Ovary (tissue), 9 donors: ENCODE measurements around the gene LAX1. TPM values are rescaled to one million over a fixed set of nuclear protein-coding genes. Genes with fewer than 3 reads are reported as not detected.

Experiments used
- DNase-seq, 5 donors: peaks; one replicate each; pipeline ENCODE4 v3.0.0-alpha.2; 2019 to 2020
- H3K27ac ChIP-seq, 2 donors: fragments of 200-600 bp; one replicate each; pipeline versions ENCODE4 v1.5.1 to v1.8.0; 2019 to 2022
- H3K27me3 ChIP-seq: fragments of 200-600 bp; one replicate; pipeline ENCODE4 v1.8.0; 2022
- H3K36me3 ChIP-seq: fragments of 200-600 bp; sonication (generic); one replicate; pipeline ENCODE4 v1.5.1; 2019
- H3K4me1 ChIP-seq: one replicate; pipeline ENCODE4 v1.8.1; 2013; ENCODE audit warnings: mild to moderate bottlenecking, moderate library complexity; ENCODE audit not compliant: insufficient read depth
- H3K4me3 ChIP-seq: fragments of 200-600 bp; sonication (generic); one replicate; pipeline ENCODE4 v1.5.1; 2017
- H3K9me3 ChIP-seq, 2 donors: fragments of 200-600 bp in 1 of 2; sonication (generic) in 1 of 2; one replicate each; pipeline versions ENCODE4 v1.5.1 to v1.8.1; 2013 to 2019; ENCODE audit warnings: mild to moderate bottlenecking in 1 of 2, moderate library complexity in 1 of 2
- EP300 ChIP-seq: sonication (generic); formaldehyde crosslinking; IDR thresholded peaks from one replicate; pipeline ENCODE4 v1.6.1; 2017; ENCODE audit warnings: antibody characterized with exemption
- POLR2A ChIP-seq: fragments of 450-650 bp; IDR thresholded peaks from one replicate; pipeline ENCODE4 v1.6.1; 2017; ENCODE audit warnings: antibody characterized with exemption, mild to moderate bottlenecking, moderate library complexity
- WGBS, 3 donors: extraction: QIAGEN DNeasy Blood & Tissue Kit in 1 of 3; methylation state at CpG; one replicate each; pipeline versions ENCODE4 v1.1.5 to v1.1.7; 2013 to 2017; 5-methylcytosine and 5-hydroxymethylcytosine counted together
- intact Hi-C, 4 donors: fragments of 100-400 bp; cut with DNase I; formaldehyde crosslinking; loops; one replicate each; pipeline versions ENCODE4 v1.11.0 to v1.15.1; 2022 to 2023
- polyA plus RNA-seq, 2 donors: library from polyadenylated mRNA; stranded (reverse); fragments of 200-250 nt in 1 of 2; fragments of 350-450 nt in 1 of 2; fragmentation: Illumina TruSeq in 1 of 2; extraction: RNeasy Lipid Tissue Mini Kit (QIAGEN cat#74804) in 1 of 2; gene quantifications; one replicate each; pipeline ENCODE4 v1.2.3, GENCODE V29; 2013 to 2014
- total RNA-seq, 7 donors: library from RNA; depleted of rRNA in 2 of 7; stranded (reverse); fragments of >200 nt in 2 of 7; fragmentation: NEBNext Ultra II Directional in 3 of 7; extraction: Animal tissue kit (Norgen Biotek cat#: 25700) in 3 of 7; gene quantifications; one replicate each; pipeline versions ENCODE4 v1.1.0 to v1.2.4, GENCODE V29; 2016 to 2023
- TF ChIP-seq, protein P1 (sequence below), 3 donors: fragments of 450-650 bp in 2 of 3; fragments of 200-600 bp in 1 of 3; IDR thresholded peaks; one replicate each; pipeline versions ENCODE4 v1.5.1 to v1.8.0; 2016 to 2022; ENCODE audit warnings: antibody characterized with exemption in 3 of 3, mild to moderate bottlenecking in 1 of 3
- donor health status: DM: no; HTN: no; CAD: no; lungs with moderate emphysema.
- donor health status: DM: no; HTN: no; CAD: no.
- donor health status: Bipolar disorder and iron deficiency.
- donor health status: DM: yes; HTN: yes; CAD: no.
- donor health status: DM: no; HTN: no; CAD: no.
- donor health status: DM: yes; HTN: yes; CAD: no.

Gene LAX1
- total and polyA plus RNA-seq, 9 donors, result 0.11 to 1.2 (median 0.24) TPM; not detected in 1

DNA sequence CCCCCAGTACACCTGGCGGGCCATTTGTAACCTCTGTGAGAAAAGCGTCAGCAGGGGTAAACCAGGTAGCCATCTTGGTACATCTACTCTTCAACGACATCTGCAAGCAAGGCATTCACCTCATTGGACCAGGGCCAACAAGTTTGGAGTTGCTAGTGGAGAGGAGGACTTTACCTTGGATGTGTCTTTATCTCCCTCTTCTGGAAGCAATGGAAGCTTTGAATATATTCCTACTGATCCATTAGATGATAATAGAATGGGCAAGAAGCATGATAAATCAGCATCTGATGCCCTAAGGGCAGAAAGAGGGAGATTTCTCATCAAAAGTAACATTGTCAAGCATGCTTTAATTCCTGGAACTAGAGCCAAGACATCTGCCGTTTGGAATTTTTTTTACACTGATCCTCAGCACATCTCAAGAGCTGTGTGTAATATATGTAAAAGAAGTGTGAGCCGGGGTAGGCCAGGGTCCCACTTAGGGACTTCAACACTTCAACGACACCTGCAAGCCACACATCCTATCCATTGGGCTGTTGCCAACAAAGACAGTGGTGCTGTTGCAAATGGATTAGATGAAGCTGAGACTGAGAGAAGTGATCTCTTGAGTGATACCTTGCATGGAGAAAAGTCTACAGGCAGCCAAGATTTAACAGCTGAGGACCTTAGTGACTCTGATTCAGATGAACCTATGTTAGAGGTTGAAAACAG, 33.1 kb downstream of the LAX1 start:
- no peak overlapping the region for H3K27ac ChIP-seq
- 81 to 85% (median 81%) methylated on average over 6 of the region's 6 CpGs for WGBS, 3 donors
- DNase-seq, result no peak
- TF ChIP-seq EP300, result no peak
- TF ChIP-seq, protein P1, sequence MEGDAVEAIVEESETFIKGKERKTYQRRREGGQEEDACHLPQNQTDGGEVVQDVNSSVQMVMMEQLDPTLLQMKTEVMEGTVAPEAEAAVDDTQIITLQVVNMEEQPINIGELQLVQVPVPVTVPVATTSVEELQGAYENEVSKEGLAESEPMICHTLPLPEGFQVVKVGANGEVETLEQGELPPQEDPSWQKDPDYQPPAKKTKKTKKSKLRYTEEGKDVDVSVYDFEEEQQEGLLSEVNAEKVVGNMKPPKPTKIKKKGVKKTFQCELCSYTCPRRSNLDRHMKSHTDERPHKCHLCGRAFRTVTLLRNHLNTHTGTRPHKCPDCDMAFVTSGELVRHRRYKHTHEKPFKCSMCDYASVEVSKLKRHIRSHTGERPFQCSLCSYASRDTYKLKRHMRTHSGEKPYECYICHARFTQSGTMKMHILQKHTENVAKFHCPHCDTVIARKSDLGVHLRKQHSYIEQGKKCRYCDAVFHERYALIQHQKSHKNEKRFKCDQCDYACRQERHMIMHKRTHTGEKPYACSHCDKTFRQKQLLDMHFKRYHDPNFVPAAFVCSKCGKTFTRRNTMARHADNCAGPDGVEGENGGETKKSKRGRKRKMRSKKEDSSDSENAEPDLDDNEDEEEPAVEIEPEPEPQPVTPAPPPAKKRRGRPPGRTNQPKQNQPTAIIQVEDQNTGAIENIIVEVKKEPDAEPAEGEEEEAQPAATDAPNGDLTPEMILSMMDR (IDR thresholded peaks at IDR 0.05), result no peak
- no peak for TF ChIP-seq POLR2A
- no peak overlapping the region for H3K4me3 ChIP-seq
- H3K36me3 ChIP-seq, result no peaks in the 10 kb centered on the region
- no peaks in the 10 kb centered on the region for H3K9me3 ChIP-seq
- H3K27me3 ChIP-seq, result no peaks in the 10 kb centered on the region
- peaks cover 18% of the 10 kb centered on the region for H3K4me1 ChIP-seq
- intact Hi-C loops, result no loop called here

DNA sequence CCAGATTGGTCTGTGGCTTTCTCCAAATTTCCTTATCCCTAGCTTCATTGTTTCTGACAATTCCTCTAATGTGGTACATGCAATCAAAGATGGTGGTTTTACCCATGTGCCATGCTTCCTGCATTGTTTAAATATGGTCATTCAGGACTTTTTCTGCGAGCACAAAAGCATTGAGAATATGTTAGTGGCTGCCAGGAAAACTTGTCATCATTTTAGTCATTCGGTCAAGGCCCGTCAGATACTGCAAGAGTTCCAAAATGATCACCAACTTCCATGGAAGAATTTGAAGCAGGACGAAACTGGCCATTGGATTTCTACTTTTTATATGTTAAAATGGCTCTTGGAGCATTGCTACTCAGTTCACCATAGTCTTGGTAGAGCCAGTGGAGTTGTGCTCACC, 34.2 kb downstream of the LAX1 start:
- Histone ChIP-seq H3K4me1 (peaks cover 23% of the 10 kb centered on the region), H3K4me3 (no peak overlapping the region), H3K9me3 (no peaks in the 10 kb centered on the region), H3K36me3 (no peaks in the 10 kb centered on the region), H3K27ac (no peak overlapping the region), H3K27me3 (no peaks in the 10 kb centered on the region)
- TF ChIP-seq, protein P1 (IDR thresholded peaks at IDR 0.05), result no peak
- TF ChIP-seq EP300 (no peak), POLR2A (no peak)
- 91 to 96% (median 93%) methylated on average over 4 of the region's 4 CpGs for WGBS, 3 donors
- intact Hi-C loops, result no loop called here
- DNase-seq, result no peak

DNA sequence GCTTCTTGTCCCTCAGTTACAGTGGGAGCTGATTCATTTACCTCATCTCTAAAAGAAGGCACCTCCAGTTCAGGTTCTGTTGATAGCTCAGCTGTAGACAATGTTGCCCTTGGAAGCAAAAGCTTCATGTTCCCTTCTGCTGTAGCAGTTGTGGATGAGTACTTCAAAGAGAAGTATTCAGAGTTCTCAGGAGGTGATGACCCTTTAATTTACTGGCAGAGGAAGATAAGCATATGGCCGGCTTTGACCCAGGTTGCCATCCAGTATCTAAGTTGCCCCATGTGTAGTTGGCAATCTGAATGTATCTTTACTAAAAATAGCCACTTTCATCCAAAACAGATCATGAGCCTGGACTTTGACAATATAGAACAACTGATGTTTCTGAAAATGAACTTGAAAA, 35.0 kb downstream of the LAX1 start:
- WGBS, 3 donors, result 41 to 76% (median 49%) methylated on average over 1 of the region's 1 CpG
- H3K36me3 ChIP-seq, result no peaks in the 10 kb centered on the region
- TF ChIP-seq EP300, result no peak
- TF ChIP-seq POLR2A, result no peak
- TF ChIP-seq, protein P1 (IDR thresholded peaks at IDR 0.05), result no peak
- H3K27me3 ChIP-seq, result no peaks in the 10 kb centered on the region
- no peak overlapping the region for H3K27ac ChIP-seq
- no peak for DNase-seq
- H3K4me1 ChIP-seq, result peaks cover 23% of the 10 kb centered on the region
- H3K9me3 ChIP-seq, result no peaks in the 10 kb centered on the region
- intact Hi-C loops, result no loop called here
- no peak overlapping the region for H3K4me3 ChIP-seq

DNA sequence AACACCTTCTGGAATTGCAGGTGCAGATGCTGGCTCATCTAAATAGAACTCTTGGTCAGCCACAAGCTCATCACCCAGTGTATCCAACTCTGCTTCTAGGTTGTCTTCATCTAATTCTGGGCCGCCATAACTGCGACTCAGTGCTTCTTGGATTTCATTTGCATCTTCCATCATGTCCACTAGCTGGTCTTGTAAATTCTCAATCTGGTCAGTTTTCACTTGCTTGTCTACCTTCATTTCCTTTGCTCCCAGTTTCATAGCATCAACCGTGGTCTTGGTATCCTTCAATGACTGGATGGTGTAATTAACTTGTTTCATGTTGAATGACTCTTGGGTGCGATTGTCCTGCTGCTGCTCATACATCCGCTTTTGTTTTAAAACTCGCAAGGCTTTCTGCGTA, 40.7 kb downstream of the LAX1 start:
- intact Hi-C loops, result no loop called here
- Histone ChIP-seq H3K27me3 (no peaks in the 10 kb centered on the region), H3K4me3 (no peak overlapping the region), H3K9me3 (no peaks in the 10 kb centered on the region), H3K36me3 (no peaks in the 10 kb centered on the region), H3K4me1 (peaks cover 8% of the 10 kb centered on the region), H3K27ac (no peak overlapping the region)
- WGBS, 3 donors, result 97 to 98% (median 97%) methylated on average over 7 of the region's 7 CpGs
- no peak for DNase-seq
- TF ChIP-seq EP300, result no peak
- TF ChIP-seq POLR2A, result no peak
- TF ChIP-seq, protein P1 (IDR thresholded peaks at IDR 0.05), result no peak
